HG02840 (cell line): ENCODE results near the gene ADSS2.
"Not testable (repeated sequence)": the region's sequence is repeated elsewhere in the genome, so short reads cannot be mapped to it uniquely, and the experiment has no call there.

Experiments
- ATAC-seq: cut with Tn5 transposase; IDR thresholded peaks from one replicate; pipeline ENCODE4 v1.9.1; 2021; ENCODE audit warnings: mild to moderate bottlenecking, moderate library complexity, moderate number of reproducible peaks; ENCODE audit not compliant: unreplicated experiment, low FRiP score

Gene ADSS2

GRCh38 chr1:244368279-244368678 is 83.4 kb downstream of the ADSS2 start:
- ATAC-seq, result no peak

DNA sequence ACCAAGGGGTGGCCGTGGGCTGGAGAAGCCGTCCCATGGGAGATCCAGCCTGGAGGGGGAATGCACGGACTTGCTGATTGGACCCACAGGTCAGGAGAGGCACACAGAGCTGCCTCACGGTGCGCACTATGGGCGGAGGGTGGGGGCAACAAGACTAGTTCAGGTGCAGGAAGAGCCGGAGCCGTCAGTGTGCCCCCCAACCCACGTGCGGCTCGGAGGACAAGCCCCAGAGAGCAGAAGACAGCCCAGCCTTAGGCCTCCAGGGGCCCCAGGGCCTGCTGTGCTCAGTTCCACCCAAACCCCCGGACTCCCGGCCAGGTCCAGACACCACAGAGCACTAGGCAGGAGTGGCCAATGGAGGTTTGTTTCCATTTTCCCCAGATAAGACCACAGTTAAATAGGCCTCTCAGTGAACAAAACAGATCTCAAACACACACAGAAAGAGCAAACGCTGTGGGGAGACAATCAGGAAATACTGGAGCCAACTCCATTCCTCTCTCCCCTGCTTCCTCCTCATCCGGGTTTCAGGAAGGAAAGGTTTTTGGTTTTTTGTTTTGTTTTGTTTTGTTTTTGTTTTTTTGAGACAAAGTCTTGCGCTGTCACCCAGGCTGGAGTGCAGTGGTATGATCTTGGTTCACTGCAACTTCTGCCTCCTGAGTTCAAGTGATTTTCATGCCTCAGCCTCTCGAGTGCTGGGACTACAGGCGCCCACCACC is 84.2 kb downstream of the ADSS2 start:
- ATAC-seq, result no peak

- ATAC-seq, result no peak
Measured at GRCh38 chr1:244365809-244366208, 85.9 kb downstream of the ADSS2 start.

DNA sequence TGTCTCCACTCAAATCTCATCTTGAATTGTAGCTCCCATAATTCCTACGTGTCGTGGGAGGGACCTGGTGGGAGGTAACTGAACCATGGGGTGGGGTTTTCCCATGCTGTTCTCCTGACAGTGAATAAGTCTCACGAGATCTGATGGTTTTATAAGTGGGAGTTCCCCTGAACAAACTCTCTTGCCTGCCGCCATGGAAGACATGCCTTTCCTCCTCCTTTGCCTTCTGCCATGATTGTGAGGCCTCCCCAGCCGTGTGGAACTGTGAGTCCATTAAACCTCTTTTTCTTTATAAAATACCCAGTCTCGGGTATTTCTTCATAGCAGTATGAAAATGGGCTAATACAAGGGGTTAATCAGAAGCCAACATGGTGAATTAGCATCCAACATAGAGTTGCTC is 86.4 kb downstream of the ADSS2 start:
- not testable (repeated sequence) for ATAC-seq

DNA sequence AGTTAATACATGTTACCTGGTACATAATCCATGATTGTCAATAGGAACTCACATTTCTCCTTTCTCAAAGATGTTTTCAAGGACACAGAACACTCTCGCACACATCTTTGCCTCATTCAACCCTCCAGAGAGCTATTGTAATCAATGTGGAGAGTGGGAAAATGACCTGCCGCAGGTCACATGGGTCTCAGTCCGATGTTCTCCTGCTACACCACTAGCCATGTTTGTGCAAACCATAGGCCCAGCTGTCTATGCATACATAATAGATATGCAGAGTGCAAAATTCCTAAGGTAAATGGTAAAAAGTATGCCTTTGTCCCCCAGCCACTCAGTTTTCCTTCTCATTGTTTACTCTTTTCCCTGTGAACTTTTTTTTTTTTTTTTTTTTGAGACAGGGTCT is 89.2 kb downstream of the ADSS2 start:
- ATAC-seq, result no peak

GRCh38 chr1:244361764-244362473 is 89.8 kb downstream of the ADSS2 start:
- no peak for ATAC-seq
